Fibroblast of lung (primary cell): ENCODE measurements around the gene MACC1.

Source experiments
- CTCF ChIP-seq, 2 donors: IDR thresholded peaks in 1 of 2; conservative IDR thresholded peaks in 1 of 2; 1 replicate in 1 of 2; 2 replicates in 1 of 2; pipeline ENCODE4 v1.5.1; 2011 to 2012; ENCODE audit warnings: low read length in 2 of 2, control low read depth in 1 of 2, inconsistent platforms in 1 of 2, low read depth in 1 of 2, mild to moderate bottlenecking in 1 of 2
- EZH2 ChIP-seq: IDR thresholded peaks from 2 replicates; pipeline ENCODE4 v1.5.1; 2012; ENCODE audit warnings: low read length, control low read depth, mild to moderate bottlenecking; ENCODE audit errors: missing control alignments

GRCh38 chr7:20111821-20112542 lies 105.2 kb downstream of the MACC1 start:
- TF ChIP-seq CTCF (conservative IDR thresholded peaks at IDR 0.05 in 1 of 2, IDR thresholded peaks at IDR 0.05 in 1 of 2; ENCODE audit: low read depth in 1 of 2, low read length in 2 of 2) (no peak), EZH2 (no peak)
